NOMO-1 treated with DMSO at 0.1 percent for 48 hours (cell line): ENCODE data around the gene KRT81.
"Not testable (repeated sequence)": the region's sequence is repeated elsewhere in the genome, so short reads cannot be mapped to it uniquely, and the experiment has no call there.

Experiments
- DNase-seq: peaks from one replicate; lab custom pipeline; 2025; ENCODE audit not compliant: unreplicated experiment; lab: John Stamatoyannopoulos, UW

KRT81 gene

DNA sequence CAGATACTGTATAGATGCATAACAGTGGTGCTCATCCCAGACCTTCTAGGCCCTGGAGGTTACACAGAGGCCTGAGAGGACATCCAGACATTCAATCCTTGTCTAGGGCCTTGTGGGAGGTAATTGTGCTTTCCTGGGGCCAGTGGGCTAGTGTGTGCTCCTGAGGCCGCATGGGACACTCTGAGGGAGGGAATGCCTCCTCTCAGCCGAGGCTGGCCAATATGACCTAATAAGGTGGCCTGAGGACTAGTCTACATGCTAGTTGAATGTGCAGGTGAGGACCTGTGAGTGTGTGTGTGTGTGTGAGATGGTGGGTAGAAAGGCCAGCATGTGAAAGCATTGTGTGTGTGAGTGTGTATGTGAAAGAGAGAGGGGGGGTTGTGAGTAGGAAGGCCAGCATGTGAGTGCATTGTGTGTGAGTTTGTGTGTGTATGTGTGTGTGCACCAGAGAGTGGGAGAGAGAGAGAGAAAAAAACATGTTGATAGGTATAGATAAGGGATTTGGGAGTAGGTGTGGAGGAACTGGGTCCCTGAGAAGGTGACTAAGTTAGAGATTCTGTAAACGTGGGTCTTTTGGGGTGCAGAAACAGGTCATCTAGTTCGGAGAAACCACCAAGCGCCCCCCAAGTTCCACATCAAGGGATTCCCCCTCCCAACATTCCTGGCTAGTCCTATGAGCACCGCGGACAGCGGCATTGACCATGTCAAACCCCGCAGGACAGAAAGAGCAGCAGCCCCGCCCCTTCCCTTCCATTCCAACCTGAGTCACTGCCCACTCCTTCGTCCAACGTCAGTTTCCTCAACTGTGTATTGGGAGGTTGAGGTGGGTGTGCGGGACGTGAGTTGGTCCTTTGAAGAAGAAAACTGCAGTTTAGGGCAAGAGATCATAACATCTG lies 9.7 kb upstream of the KRT81 start:
- DNase-seq: no peak

GRCh38 chr12:52298677-52299190 lies 7.4 kb upstream of the KRT81 start:
- no peak for DNase-seq

- DNase-seq: no peak
These were observed 5.4 kb upstream of the KRT81 start for GRCh38 chr12:52296572-52297215.

DNA sequence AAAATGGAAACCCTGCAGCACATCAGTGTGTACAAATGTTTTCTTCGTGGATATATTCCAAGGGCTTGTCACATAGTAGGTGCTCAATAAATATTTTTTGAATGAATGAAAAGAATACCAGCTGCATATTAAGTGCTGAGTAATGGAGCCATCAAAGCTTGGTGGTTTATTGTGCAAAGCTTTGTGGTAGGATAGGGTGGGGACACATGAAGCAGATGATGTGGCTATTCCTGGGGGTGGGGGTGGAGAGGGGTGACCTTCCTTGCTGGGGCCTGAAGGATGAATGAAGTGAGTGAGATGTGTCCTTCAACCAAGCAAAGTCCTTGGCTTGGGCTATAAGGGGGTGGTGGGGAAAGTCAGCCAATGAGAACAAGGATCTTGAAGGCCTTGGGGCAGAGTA lies 4.3 kb upstream of the KRT81 start:
- peak; percentile 52 for DNase-seq

GRCh38 chr12:52294803-52295202 lies 3.5 kb upstream of the KRT81 start:
- no peak for DNase-seq

DNA sequence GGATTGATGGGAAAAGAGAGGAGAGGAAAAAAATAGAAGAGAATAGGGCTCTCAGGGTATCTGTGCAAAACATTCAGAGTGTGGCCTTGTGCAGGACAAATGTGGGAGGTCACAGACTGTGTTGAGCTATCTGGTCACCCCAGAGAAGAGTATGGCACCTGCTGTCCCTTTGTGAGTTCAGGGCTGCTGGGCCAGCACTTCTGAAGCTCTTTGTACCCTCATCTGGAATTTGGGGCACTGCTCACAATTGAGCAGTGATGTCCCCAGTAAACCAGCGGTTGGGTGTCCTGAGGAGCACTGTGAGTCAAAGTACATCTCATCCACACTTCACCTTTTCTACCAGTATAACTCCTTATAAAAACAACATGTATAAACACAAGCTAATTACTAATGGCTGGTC lies 2.6 kb upstream of the KRT81 start:
- DNase-seq: no peak

DNA sequence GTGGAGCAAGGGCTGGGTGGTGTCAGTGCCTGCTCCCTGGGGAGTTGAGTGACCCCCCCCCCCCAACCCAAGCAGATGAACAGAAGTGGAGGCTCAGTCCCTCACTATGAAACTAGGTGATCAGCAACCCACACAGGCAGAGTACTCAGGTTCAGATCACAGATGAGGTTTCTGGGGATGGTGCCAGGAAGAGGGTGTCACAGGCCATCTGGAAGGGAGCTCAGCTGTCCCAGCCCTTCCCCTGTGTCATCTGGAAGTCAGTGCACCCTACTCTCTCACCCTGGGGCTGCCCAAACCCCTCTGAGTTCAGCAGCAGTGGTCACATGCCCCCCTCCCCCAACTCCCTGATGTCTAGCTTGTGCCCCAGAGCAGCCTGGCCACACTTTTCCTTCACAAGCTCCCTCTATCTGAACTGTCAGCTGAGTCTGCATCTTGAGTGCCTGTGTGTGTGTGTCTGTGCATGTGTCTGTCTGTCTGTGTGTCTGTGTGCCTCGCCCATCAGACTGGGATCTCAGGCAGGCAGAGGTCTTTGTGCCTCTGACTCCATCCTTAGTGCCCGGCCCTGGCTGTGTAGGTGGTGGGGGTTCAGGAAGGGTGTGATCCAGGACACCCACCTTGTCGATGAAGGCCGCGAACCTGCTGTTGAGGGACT lies 725 bp downstream of the KRT81 start:
- not testable (repeated sequence) for DNase-seq

DNA sequence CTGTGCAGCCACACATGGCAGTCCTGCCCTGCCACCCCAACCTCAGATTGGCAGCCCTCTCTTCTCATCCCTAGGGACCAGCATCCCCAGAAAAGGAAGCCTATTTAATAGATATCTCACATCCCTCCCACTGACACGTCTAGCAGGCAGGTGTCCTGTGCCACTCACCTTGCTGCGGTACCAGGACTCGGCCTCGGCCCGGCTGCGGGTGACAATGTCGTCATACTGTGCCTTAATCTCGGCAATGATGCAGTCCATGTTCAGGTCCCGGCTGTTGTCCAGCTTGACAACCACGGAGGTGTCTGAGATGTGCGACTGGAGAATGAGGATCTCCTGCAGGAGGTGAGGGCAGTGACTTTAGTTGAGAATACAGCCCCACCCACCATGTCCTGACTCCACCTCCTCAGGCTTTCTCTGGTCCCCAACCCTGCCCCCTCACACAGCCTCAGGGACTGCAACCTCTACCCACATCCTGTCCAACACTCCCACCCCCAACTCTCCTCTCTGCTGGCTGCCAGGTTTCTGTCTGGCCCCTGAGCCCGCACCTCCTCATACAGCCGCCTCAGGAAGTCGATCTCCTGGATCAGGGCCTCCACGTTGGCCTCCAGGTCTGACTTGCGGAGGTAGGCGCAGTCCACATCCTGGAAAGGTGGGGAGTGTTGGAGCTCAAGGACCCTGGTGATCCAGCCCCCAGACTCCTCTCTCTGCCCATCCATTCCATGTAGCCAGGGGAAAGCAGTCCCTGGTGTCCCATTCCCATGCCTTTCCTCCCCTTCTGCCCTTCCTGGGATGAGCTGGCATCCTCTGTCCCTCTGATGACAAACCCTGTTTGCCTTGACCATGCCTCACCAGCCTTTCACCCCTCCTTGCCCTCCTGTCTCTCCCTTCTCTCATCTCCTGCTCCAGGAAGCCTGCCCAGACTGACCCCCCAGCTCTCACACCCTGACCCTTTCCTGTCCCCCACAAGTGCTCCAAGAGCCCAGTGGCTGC lies 3.2 kb downstream of the KRT81 start:
- peak; percentile 25 for DNase-seq

DNA sequence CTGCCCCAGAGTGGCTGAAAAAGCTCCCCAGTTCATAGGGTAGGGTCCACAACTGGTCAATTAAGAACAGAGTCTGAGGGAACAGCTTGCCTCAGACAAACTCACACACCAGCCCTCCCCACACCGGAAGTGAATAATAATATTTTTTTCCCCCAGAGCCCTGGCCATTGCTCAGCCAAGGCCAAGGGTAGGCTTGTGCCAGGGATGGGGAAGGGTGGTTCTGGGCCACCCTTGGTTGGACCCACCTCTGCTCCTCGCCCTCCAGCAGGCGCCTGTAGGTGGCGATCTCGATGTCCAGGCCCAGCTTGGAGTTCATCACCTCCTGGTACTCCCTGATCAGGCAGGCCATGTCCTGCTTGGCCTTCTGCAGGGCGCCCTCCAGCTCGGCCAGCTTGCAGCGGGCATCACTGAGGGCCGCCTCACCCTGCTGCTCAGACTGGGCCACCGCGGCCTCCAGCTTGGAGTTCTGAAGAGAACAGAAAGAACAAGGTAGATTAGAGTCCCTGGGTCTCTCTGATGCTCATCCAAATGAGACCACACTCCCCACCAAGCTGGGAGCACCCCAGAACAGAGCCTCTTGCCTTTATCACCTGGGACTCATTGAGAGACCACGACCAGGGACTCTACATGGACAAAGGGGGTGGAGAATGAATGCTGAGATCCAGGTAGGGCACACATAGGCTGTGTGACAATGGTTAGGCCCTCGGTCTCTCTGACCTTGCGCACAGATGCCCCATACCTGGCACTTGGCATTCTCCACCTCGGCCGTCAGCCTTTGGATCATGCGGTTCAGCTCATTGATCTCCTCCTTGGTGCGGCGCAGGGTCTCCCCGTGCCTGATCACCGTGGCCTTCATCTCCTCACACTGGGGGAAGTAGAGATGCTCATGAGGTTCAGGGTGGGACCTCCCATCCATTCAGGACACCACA lies 4.2 kb downstream of the KRT81 start:
- not testable (repeated sequence) for DNase-seq

GRCh38 chr12:52285851-52286530 lies 5.3 kb downstream of the KRT81 start:
- no peak for DNase-seq

GRCh38 chr12:52285172-52285745 lies 6.1 kb downstream of the KRT81 start:
- DNase-seq: no peak

DNA sequence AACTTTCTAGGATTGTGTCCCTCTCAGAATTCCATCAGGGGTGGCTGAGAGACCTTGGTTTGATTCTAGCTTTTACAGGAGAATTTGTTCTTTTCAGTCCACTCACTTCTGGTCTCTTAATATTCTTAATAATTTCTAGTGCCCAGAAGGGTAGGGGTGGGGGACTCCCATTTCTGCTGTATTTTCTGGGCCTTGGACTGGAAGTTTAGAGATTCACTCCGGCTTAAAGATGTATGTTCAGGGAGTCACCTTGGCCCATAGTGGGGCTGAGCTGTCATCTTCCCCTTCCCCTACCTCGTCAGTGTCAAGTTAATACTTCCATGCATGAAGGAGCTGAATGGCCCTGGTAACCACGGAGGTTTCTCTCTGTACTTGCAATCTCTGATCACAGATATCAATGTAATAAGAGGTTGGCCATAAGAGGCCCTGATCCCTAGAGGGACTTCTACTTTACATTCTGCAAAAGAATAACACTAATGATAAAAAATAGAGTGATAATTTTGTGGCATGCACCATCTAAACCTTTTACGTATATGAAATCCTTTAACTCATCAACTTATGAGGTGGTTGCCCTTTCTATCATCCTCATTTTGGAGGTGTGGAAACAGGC lies 6.7 kb downstream of the KRT81 start:
- no peak for DNase-seq

DNA sequence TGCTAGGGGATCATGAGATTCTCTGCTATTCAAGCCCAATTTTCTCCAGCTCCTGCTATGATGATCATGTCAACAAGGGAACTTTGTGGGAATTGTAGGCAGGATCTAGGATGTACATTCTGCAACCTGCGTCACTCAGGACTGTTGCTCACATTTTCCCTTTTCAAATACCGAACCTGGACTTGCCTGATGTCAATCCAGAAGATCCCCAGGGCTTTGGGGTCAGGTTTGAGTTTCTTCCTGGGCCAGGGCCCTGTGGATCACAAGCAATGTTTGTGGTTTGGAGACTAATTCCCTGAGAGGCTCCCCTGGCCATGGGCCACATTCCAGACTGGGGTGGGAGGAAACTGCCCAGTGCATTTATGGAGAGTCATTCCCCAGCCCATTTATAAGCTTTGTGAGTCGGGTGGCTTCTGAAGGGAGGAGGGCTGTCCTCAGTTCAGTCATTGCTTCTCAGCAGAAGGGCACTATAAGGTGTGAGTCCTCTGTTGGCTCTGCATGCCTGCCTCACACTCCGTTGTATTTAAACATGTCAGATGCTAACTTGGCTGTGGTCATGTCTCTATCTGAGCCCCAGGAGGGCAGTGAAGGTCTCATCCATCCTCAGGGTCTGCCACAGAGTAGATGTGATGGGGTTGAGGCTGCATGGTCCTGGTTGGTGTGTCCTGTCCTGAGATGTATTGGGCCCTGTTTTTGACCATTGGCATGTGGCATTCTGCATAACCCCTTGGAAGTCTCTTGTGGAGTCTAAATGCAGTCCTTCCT lies 10.4 kb downstream of the KRT81 start:
- DNase-seq: no peak

DNA sequence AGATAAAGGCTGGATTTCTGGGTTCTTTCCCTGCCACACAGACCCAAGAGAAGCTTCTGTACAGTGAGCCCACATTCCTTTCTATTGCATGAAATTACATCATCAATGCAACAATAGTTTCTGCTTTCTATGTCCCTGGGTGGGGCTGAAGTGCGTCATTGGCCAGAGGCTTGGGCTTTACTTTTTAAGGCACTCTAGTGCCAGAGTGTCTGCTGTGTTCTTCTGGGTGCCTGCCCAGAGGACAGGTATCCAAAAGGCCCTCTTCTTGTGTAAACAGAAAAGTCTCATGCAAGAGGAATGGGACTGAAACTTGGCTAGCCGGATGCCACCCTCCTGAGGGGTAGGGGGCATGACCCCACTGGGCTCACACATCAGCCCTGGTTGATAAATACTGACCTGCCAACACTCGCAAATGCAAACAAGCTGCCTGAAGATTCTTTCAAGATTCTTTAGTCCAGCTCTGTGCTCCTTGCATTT lies 11.0 kb downstream of the KRT81 start:
- peak; percentile 68 for DNase-seq

DNA sequence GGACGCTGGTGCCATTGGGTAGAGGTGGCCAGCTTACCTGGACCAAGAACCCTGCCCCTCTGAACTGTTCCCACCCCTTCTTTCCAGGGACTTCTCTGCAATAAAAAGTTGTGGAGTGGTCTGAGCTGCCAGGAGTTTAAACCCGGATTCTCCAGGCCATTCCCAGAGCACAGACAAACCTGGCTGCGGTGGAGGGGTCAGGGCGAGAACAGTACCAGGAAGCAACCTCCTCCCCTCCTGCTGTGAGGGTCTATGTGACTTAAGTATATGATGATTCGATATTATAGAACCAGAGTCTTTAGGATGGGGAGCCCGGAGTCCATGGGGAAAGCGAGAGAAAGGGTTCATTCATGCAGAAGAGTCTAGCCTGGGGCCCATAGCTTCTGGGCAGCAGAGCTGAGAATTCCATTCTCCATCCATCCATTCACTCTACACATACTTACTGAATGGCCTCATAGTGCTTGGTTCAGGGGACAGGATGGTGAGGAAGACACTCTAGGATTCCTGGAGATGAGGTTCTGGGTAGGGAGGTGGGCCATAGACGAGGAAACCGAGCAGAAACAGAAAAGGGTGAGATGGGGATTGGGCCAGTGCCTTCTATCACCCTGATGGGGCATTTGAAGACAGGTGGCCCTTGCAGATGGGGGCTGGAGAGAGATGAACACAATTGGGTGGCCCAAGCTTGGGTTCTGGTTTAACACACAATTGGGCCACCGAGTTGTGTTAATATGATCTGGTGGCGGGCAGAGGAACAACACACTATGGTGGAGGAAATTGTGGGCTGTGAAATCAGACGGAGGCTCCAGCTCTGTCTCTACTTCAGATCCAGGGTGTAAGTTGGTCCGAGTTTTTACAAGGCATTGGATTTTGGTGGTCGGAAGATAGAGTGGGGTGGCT lies 11.7 kb downstream of the KRT81 start:
- no peak for DNase-seq
